HFF-Myc (cell line): Measurements from ENCODE around the gene TMC1.
A peak's percentile ranks its signal among the peaks of the same experiment; 100 is the strongest.
"Not testable (repeated sequence)": the region's sequence is repeated elsewhere in the genome, so short reads cannot be mapped to it uniquely, and the experiment has no call there.

Experiments
- DNase-seq: peaks from one replicate; pipeline ENCODE4 v3.0.0-alpha.2; 2011; ENCODE audit warnings: low read depth; ENCODE audit errors: extremely low read depth
- H3K4me3 ChIP-seq: replicated peaks from 2 replicates; pipeline ENCODE4 v1.5.1; 2011; ENCODE audit warnings: low read depth, mild to moderate bottlenecking, control low read depth, low read length
- CTCF ChIP-seq: IDR thresholded peaks from 2 replicates; pipeline ENCODE4 v1.5.1; 2012; ENCODE audit warnings: mild to moderate bottlenecking, low read depth, low read length, control low read depth; ENCODE audit errors: missing control alignments

TMC1 gene

DNA sequence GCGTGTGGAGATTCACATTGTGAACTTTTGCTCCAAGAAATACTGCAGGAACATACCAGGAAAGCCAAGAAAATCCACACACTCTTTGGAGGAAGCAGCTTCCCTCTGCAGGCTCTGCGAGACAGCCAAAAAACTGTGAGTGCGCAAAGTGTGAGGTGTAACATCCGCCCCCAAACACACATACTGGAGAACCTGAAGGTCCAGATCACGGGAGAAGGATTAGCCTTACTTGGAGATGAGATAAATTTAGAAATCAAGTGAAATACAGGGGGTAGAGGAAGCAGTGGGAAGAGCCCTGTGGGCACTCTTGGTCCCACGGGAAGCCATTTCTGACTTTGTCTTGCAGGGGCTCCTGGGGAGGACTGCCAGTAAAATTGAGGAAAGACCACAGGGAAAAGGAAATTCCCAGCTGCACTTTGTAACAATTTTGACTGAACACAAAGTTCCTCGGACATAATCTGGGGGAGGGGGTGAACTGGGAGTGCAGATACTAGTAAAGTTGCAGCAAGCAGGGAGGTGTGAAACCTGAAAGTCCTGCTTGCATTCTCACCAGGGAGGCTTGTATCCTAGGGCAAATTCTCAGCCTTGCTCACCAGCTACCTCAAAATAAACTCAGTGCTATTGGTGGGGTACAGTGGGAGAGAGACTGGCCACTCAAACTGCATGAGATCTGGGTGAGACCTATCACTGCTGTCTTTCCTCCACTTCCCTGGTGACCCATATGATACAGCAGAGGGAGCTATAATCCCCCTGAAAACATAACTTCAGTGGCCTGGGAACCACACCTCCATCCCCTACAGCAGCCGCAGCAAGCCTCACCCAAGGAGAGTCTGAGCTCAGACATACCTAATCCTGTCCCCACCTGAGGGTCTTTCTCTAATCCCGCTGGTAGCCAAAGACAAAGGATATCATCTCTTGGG is 322.4 kb downstream of the TMC1 start:
- no peak for DNase-seq
- no peak overlapping the region for H3K4me3 ChIP-seq
- TF ChIP-seq CTCF, result peak; percentile 25

DNA sequence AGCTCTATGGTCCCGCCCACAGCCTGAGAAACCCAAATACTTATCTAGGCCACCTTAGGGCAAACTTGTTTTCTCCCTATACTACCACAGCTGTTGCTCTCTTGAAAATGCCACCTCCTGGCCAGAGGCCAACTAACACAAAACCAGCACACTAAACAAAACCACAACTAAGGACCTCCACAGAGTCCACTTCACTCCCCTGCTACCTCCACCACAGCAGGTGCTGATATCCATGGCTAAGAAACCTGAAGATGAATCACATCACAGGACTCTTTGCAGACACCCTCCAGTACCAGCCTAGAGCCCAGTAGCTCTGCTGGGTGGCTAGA is 323.0 kb downstream of the TMC1 start:
- H3K4me3 ChIP-seq, result no peak overlapping the region
- TF ChIP-seq CTCF, result no peak
- no peak for DNase-seq

DNA sequence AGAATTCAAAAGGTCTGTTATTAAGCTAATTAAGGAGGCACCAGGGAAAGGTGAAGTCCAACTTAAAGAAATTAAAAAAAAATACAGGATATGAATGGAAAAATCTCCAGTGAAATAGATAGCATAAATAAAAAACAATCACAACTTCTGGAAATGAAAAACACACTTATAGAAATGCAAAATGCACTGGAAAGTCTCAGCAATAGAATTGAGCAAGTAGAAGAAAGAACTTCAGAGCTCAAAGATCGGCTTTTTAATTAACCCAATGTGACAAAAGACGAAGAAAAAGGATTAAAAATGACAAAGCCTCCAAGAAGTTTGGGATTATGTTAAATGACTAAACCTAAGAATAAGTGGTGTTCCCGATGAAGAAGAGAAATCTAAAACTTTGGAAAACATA is 323.6 kb downstream of the TMC1 start:
- DNase-seq, H3K4me3 ChIP-seq: not testable (repeated sequence)

DNA sequence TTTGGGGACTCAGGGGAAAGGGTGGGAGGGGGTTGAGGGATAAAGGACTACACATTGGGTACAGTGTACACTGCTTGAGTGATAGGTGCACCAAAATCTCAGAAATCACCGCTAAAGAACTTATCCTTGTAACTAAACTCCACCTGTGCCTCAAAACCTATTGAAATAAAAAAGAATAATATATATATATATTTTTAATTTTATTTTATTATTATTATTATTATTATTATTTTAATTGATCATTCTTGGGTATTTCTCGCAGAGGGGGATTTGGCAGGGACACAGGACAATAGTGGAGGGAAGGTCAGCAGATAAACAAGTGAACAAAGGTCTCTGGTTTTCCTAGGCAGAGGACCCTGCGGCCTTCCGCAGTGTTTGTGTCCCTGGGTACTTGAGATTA is 328.8 kb downstream of the TMC1 start:
- not testable (repeated sequence) for DNase-seq, H3K4me3 ChIP-seq

- no peak for DNase-seq
- TF ChIP-seq CTCF, result no peak
- H3K4me3 ChIP-seq, result no peak overlapping the region
Measured at GRCh38 chr9:72855321-72855720, 333.9 kb downstream of the TMC1 start.

DNA sequence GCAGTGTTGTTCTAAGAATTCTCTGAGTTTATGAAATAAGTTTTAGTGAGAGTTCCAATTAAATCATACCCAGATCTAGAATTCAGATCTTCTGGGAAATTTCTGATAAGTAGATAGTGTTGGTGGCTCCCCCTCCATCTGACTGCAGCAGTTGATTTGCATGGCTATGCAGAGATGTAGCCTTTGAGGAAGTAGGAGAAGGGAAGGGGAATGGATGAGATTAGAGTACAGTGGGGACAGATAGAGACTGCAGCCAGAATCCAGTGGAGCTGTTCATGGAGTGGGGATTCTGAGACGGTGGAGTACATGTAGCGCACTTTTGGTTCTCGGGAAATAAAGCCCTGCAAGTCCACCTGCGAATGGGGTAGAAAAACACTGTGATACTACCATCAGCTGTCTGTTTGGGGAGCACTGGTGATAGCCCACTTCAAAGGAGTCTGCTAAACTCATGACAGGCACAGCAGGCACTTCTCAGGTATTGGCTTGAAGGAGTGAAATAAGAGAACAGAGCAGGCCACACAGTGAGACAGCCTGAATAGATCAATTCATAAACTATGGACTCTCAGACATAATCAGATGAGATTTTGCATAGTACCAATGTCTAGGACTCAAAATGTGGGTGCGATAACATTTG is 334.6 kb downstream of the TMC1 start:
- no peak overlapping the region for H3K4me3 ChIP-seq
- no peak for TF ChIP-seq CTCF
- no peak for DNase-seq

- H3K4me3 ChIP-seq, result no peak overlapping the region
- peak; percentile 59 for DNase-seq
- peak; percentile 69 for TF ChIP-seq CTCF
Measured at GRCh38 chr9:72856972-72857623, 335.7 kb downstream of the TMC1 start.
